Measurements from ENCODE around the gene GNAL.

- TF ChIP-seq, protein P1, sequence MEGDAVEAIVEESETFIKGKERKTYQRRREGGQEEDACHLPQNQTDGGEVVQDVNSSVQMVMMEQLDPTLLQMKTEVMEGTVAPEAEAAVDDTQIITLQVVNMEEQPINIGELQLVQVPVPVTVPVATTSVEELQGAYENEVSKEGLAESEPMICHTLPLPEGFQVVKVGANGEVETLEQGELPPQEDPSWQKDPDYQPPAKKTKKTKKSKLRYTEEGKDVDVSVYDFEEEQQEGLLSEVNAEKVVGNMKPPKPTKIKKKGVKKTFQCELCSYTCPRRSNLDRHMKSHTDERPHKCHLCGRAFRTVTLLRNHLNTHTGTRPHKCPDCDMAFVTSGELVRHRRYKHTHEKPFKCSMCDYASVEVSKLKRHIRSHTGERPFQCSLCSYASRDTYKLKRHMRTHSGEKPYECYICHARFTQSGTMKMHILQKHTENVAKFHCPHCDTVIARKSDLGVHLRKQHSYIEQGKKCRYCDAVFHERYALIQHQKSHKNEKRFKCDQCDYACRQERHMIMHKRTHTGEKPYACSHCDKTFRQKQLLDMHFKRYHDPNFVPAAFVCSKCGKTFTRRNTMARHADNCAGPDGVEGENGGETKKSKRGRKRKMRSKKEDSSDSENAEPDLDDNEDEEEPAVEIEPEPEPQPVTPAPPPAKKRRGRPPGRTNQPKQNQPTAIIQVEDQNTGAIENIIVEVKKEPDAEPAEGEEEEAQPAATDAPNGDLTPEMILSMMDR (IDR thresholded peaks at IDR 0.05 in 4 of 5, conservative IDR thresholded peaks at IDR 0.05 in 1 of 5), result no peak
- no peak for TF ChIP-seq POLR2A (IDR thresholded peaks at IDR 0.05)
These were observed 102.1 kb downstream of the GNAL start for GRCh38 chr18:11791131-11791530.
